ENCODE results near the gene RAC3. TPM values are rescaled to one million over a fixed set of nuclear protein-coding genes. Genes with fewer than 3 reads are reported as not detected.

Gene RAC3
- total and polyA plus RNA-seq, 8 donors: 4.2 to 23.4 (median 14.0) TPM

GRCh38 chr17:82055023-82055964, 23.8 kb downstream of the RAC3 start:
- DNase-seq: peak in 1 of 4 donors; percentile 56
- TF ChIP-seq CTCF (IDR thresholded peaks at IDR 0.05): no peak
- no peak for ATAC-seq
- H3K27ac ChIP-seq: no peak overlapping the region
- no peak overlapping the region for H3K4me3 ChIP-seq
- H3K9me3 ChIP-seq: no peaks in the 10 kb centered on the region
- H3K36me3 ChIP-seq: peaks cover 0 to 72% of the 10 kb centered on the region in 2 donors
- peaks cover 16 to 29% of the 10 kb centered on the region in 2 donors for H3K4me1 ChIP-seq
- intact Hi-C loops (cut with DNase I): no loop called here
- H3K27me3 ChIP-seq: no peaks in the 10 kb centered on the region

GRCh38 chr17:82055965-82056728, 24.7 kb downstream of the RAC3 start:
- peaks cover 0 to 81% of the 10 kb centered on the region in 2 donors for H3K36me3 ChIP-seq

GRCh38 chr17:82056729-82057621, 25.5 kb downstream of the RAC3 start:
- H3K4me3 ChIP-seq: no peak overlapping the region
- TF ChIP-seq CTCF (IDR thresholded peaks at IDR 0.05): no peak
- H3K36me3 ChIP-seq: peaks cover 0 to 88% of the 10 kb centered on the region in 2 donors
- no peaks in the 10 kb centered on the region for H3K27me3 ChIP-seq
- intact Hi-C loops (cut with DNase I): no loop called here
- H3K4me1 ChIP-seq: peaks cover 9 to 20% of the 10 kb centered on the region in 2 donors
- ATAC-seq (no peak), DNase-seq (peak in 1 of 4 donors; percentile 70)
- H3K9me3 ChIP-seq: no peaks in the 10 kb centered on the region
- H3K27ac ChIP-seq: no peak overlapping the region

More at GRCh38 chr17:82055965-82056728, 24.7 kb downstream of the RAC3 start:
- ATAC-seq (no peak), DNase-seq (peak in 1 of 4 donors; percentile 60)
- no peak for TF ChIP-seq CTCF (IDR thresholded peaks at IDR 0.05)
- no peak overlapping the region for H3K4me3 ChIP-seq
- intact Hi-C loops (cut with DNase I): no loop called here
- H3K27me3 ChIP-seq: no peaks in the 10 kb centered on the region
- peaks cover 9 to 21% of the 10 kb centered on the region in 2 donors for H3K4me1 ChIP-seq
- H3K9me3 ChIP-seq: no peaks in the 10 kb centered on the region
- no peak overlapping the region for H3K27ac ChIP-seq

GRCh38 chr17:82058230-82058854, 26.9 kb downstream of the RAC3 start:
- intact Hi-C loops (cut with DNase I): no loop called here
- TF ChIP-seq CTCF (IDR thresholded peaks at IDR 0.05): no peak
- no peak for ATAC-seq
- DNase-seq: peak in 1 of 4 donors; percentile 54
- Histone ChIP-seq H3K36me3 (peaks cover 0 to 99% of the 10 kb centered on the region in 2 donors), H3K27ac (no peak overlapping the region), H3K4me3 (no peak overlapping the region), H3K27me3 (no peaks in the 10 kb centered on the region), H3K4me1 (peaks cover 0 to 8% of the 10 kb centered on the region in 2 donors), H3K9me3 (no peaks in the 10 kb centered on the region)

Measured in left lung (tissue), 10 donors.